ENCODE data around the gene TANGO2. TPM values are rescaled to one million over a fixed set of nuclear protein-coding genes. Genes with fewer than 3 reads are reported as not detected.

The TANGO2 gene
- total and polyA plus RNA-seq, 10 of the 15 experiments (the other 5 are each of a cell fraction or from before 2014, with no cell fraction given): 4.0 to 24.8 (median 20.9) TPM

DNA sequence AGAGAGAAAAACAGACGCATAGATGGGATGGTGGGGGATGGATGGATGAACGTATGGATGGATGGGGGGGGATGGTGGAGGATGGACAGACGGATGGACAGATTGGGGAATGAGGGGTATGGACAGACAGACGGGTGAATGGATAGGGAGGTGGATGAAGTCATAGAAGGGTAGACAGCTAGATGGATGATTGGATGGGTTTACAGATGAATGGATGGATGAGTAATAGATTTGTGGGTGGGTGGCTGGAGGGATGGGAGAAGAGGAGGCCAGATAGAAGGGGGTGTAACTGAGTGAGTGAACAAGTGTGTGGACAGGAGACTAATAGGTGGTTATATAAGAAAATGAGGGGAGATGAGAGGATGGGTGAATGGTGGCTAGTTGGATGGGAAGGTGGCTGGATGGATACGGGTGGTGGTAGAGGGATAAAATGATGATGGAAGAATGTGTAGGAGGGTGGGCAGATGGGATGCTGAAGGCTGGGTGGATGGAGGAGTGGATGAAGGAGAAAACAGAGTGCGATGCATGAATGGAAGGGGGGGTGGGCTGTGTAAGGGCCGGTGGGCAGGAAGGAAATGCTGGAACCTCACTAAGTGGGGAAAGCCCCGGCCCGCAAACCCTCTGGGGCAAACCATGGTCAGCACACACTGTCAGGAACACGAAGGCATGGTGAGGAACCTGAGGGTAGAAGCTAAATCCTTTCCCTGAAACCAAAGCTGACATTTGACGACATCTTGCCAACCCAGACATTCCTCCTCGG, 25.9 kb upstream of the TANGO2 start:
- Histone ChIP-seq H3K4me1 (ENCODE audit: control insufficient read depth, insufficient read depth, low read length) (no peaks in the 10 kb centered on the region), H3K79me2 (ENCODE audit: control insufficient read depth, insufficient read depth, low read length) (no peaks in the 10 kb centered on the region), H3K9ac (ENCODE audit: control insufficient read depth, insufficient read depth, low read length) (no peak overlapping the region), H3K27me3 (replicated peaks in 1 of 2; ENCODE audit: control insufficient read depth in 2 of 2, insufficient read depth in 2 of 2, low read length in 1 of 2) (peaks cover 0 to 2% of the 10 kb centered on the region in 2 experiments; a peak in 3 of 4 replicates), H3K9me3 (replicated peaks; ENCODE audit: control insufficient read depth, insufficient read depth, low read length) (no peaks in the 10 kb centered on the region), H3K4me2 (ENCODE audit: control insufficient read depth, insufficient read depth) (no peak overlapping the region), H3K27ac (ENCODE audit: control insufficient read depth, insufficient read depth) (no peak overlapping the region), H3K36me3 (ENCODE audit: control insufficient read depth in 2 of 2, insufficient read depth in 2 of 2, low read length in 1 of 2) (no peaks in the 10 kb centered on the region), H3K4me3 (no peak overlapping the region), H4K20me1 (ENCODE audit: control insufficient read depth, insufficient read depth) (no peaks in the 10 kb centered on the region), H2AFZ (ENCODE audit: control insufficient read depth, low read depth, low read length) (no peak overlapping the region)
- SMC1A ChIA-PET (ENCODE audit: uncharacterized antibody, unreplicated experiment): no interaction called here
- CTCF ChIA-PET: no interaction called here
- no peak for DNase-seq (ENCODE audit: low read depth, low spot score)
- WGBS (ENCODE audit: insufficient coverage, insufficient replicate concordance, low lambda C conversion rate, missing lambda C conversion rate): 38% methylated on average over 12 of the region's 12 CpGs
- in situ Hi-C loops (cut with MboI) (no loop called here), intact Hi-C loops (cut with micrococcal nuclease; ENCODE audit: unreplicated experiment) (no loop called here)
- no TSS peak for BruUV-seq (replicated peaks)
- TF ChIP-seq SMAD5 (IDR thresholded peaks at IDR 0.05; ENCODE audit: low read depth) (no peak), MEF2B (IDR thresholded peaks at IDR 0.05; ENCODE audit: partially characterized antibody, poor library complexity, severe bottlenecking) (no peak), GABPA (IDR thresholded peaks at IDR 0.05; ENCODE audit: low read depth) (no peak), PAX5 (IDR thresholded peaks at IDR 0.05; ENCODE audit: borderline replicate concordance, low read depth, low read length) (no peak), RB1 (IDR thresholded peaks at IDR 0.05; ENCODE audit: borderline replicate concordance) (no peak), CHD1 (IDR thresholded peaks at IDR 0.05; ENCODE audit: low read depth, low read length) (no peak), NFYB (IDR thresholded peaks at IDR 0.05; ENCODE audit: insufficient read depth, low read depth, low read length) (no peak), KAT2A (conservative IDR thresholded peaks at IDR 0.05; ENCODE audit: control insufficient read depth, low read depth, low read length) (no peak), NFXL1 (IDR thresholded peaks at IDR 0.05; ENCODE audit: borderline replicate concordance) (no peak)
- TF ChIP-seq, protein P1, sequence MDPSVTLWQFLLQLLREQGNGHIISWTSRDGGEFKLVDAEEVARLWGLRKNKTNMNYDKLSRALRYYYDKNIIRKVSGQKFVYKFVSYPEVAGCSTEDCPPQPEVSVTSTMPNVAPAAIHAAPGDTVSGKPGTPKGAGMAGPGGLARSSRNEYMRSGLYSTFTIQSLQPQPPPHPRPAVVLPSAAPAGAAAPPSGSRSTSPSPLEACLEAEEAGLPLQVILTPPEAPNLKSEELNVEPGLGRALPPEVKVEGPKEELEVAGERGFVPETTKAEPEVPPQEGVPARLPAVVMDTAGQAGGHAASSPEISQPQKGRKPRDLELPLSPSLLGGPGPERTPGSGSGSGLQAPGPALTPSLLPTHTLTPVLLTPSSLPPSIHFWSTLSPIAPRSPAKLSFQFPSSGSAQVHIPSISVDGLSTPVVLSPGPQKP (IDR thresholded peaks at IDR 0.05; ENCODE audit: low read depth, low read length): no peak
- ATAC-seq: no peak
- FAIRE-seq: no peak
- RAD21 ChIA-PET (ENCODE audit: unreplicated experiment): no interaction called here
- POLR2A ChIA-PET: no interaction called here
